GM19328 (cell line): ENCODE results near the gene DCTN4.
"Not testable (repeated sequence)": the region's sequence is repeated elsewhere in the genome, so short reads cannot be mapped to it uniquely, and the experiment has no call there.

Experiments
- ATAC-seq: cut with Tn5 transposase; IDR thresholded peaks from one replicate; pipeline ENCODE4 v1.9.1; 2021; ENCODE audit warnings: mild to moderate bottlenecking, moderate library complexity; ENCODE audit not compliant: unreplicated experiment

The DCTN4 gene

GRCh38 chr5:150778517-150779396 lies 19.9 kb upstream of the DCTN4 start, which contains the start of gene SMIM3:
Gene SMIM3 (plus strand): TSS chr5:150778757. CDS start chr5:150795441, 16,684 bp downstream.
- ATAC-seq = no peak

- ATAC-seq = no peak
Observed at GRCh38 chr5:150778088-150778516, 19.3 kb upstream of the DCTN4 start.

- ATAC-seq = no peak
Observed at GRCh38 chr5:150777685-150778084, 18.9 kb upstream of the DCTN4 start.

GRCh38 chr5:150774145-150774544 lies 15.3 kb upstream of the DCTN4 start:
- ATAC-seq = no peak

- no peak for ATAC-seq
Observed at GRCh38 chr5:150771034-150771795, 12.4 kb upstream of the DCTN4 start.

- no peak for ATAC-seq
Observed at GRCh38 chr5:150766251-150766650, 7.4 kb upstream of the DCTN4 start.

- no peak for ATAC-seq
Observed at GRCh38 chr5:150765799-150766169, 7.0 kb upstream of the DCTN4 start.

GRCh38 chr5:150765011-150765798 lies 6.4 kb upstream of the DCTN4 start:
- no peak for ATAC-seq

- ATAC-seq = no peak
Observed at GRCh38 chr5:150764530-150764929, 5.7 kb upstream of the DCTN4 start.

GRCh38 chr5:150763023-150763769 lies 4.4 kb upstream of the DCTN4 start:
- ATAC-seq = no peak

- no peak for ATAC-seq
Observed at GRCh38 chr5:150762211-150762610, 3.4 kb upstream of the DCTN4 start.

GRCh38 chr5:150759334-150759583 lies 442 bp upstream of the DCTN4 start:
- no peak for ATAC-seq

GRCh38 chr5:150758203-150758530 lies 650 bp downstream of the DCTN4 start:
- ATAC-seq = peak; percentile 15

- no peak for ATAC-seq
Observed at GRCh38 chr5:150757087-150757649, 1.6 kb downstream of the DCTN4 start.

- no peak for ATAC-seq
Observed at GRCh38 chr5:150753863-150754262, 5.0 kb downstream of the DCTN4 start.

- ATAC-seq = no peak
Observed at GRCh38 chr5:150753463-150753862, 5.4 kb downstream of the DCTN4 start.

- no peak for ATAC-seq
Observed at GRCh38 chr5:150751096-150751891, 7.5 kb downstream of the DCTN4 start.

- ATAC-seq = no peak
Observed at GRCh38 chr5:150750469-150750868, 8.3 kb downstream of the DCTN4 start.

GRCh38 chr5:150743142-150743488 lies 15.7 kb downstream of the DCTN4 start:
- ATAC-seq = not testable (repeated sequence)
